BLaER1 (cell line): Measurements from ENCODE around the gene GAS2.
"Not testable (repeated sequence)": the region's sequence is repeated elsewhere in the genome, so short reads cannot be mapped to it uniquely, and the experiment has no call there.

ENCODE experiments used
- H3K27ac ChIP-seq: shearing (Covaris generic); formaldehyde crosslinking; 2 replicates; pipeline ENCODE4 v1.8.1; 2022
- H3K27me3 ChIP-seq: shearing (Covaris generic); formaldehyde crosslinking; 2 replicates; pipeline ENCODE4 v1.8.1; 2022
- H3K36me3 ChIP-seq: shearing (Covaris generic); formaldehyde crosslinking; 2 replicates; pipeline ENCODE4 v1.8.1; 2022
- H3K4me1 ChIP-seq: shearing (Covaris generic); formaldehyde crosslinking; 2 replicates; pipeline ENCODE4 v1.8.1; 2022
- H3K4me2 ChIP-seq: shearing (Covaris generic); formaldehyde crosslinking; 2 replicates; pipeline ENCODE4 v1.8.1; 2022
- H3K4me3 ChIP-seq: shearing (Covaris generic); formaldehyde crosslinking; 2 replicates; pipeline ENCODE4 v1.8.1; 2022
- H3K9ac ChIP-seq: shearing (Covaris generic); formaldehyde crosslinking; 2 replicates; pipeline ENCODE4 v1.8.1; 2022
- H3K9me3 ChIP-seq: shearing (Covaris generic); formaldehyde crosslinking; 2 replicates; pipeline ENCODE4 v1.8.1; 2022
- H4K20me1 ChIP-seq: shearing (Covaris generic); formaldehyde crosslinking; 2 replicates; pipeline ENCODE4 v1.8.1; 2022
- Cebpa-rat ChIP-seq: shearing (Covaris generic); IDR thresholded peaks from 2 replicates; pipeline ENCODE4 v1.8.1; 2022

GAS2 gene

DNA sequence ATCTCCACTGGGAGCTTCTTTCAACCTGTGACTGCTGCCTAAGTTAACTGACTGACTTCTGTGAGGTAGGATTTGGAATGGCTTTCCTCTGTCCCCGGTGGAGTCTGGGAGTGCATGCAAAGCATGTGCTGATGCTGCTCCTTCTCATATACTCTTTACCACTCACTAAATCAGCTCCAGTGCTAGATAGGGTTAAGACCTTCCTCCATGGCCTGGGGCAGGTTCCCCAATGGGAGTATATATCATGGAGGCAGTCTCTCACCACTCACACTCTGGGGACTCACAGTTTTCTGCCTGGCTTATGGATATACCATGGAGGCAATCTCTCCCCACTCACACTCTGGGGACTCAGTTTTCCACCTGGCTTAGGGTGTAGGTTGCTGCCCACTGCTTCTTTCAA is 30.7 kb upstream of the GAS2 start:
- H3K9me3 ChIP-seq, result no peaks in the 10 kb centered on the region
- H3K9ac ChIP-seq, result no peak overlapping the region
- H3K27me3 ChIP-seq, result no peaks in the 10 kb centered on the region
- H3K27ac ChIP-seq, result no peak overlapping the region
- no peak overlapping the region for H3K4me2 ChIP-seq
- no peaks in the 10 kb centered on the region for H3K36me3 ChIP-seq
- no peak for TF ChIP-seq Cebpa-rat
- H3K4me1 ChIP-seq, result peaks cover 6% of the 10 kb centered on the region; the same call in 1 of the 2 replicates
- no peaks in the 10 kb centered on the region for H4K20me1 ChIP-seq
- no peak overlapping the region for H3K4me3 ChIP-seq

DNA sequence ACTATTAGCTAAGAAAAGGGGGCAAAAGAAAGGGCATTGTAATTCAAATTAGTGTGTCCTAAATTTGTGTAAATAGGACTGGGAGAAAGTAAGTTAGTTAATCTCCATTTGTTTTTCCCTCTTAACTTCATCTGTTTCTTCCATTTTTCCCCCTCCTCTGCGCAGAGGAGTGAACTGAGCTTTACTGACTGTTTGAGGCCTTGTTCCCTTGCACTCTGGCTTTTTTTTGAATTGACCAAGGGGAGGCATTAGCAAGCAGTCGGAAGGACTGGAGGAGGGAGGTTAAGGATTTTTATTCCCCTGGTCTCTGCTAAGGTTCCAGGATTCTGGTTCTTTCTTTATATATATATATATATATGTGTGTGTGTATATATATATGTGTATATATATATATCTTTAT is 25.5 kb upstream of the GAS2 start:
- no peak for TF ChIP-seq Cebpa-rat
- no peaks in the 10 kb centered on the region for H3K9me3 ChIP-seq
- no peaks in the 10 kb centered on the region for H3K4me1 ChIP-seq
- no peak overlapping the region for H3K27ac ChIP-seq
- H4K20me1 ChIP-seq, result no peaks in the 10 kb centered on the region
- H3K4me3 ChIP-seq, result no peak overlapping the region
- H3K36me3 ChIP-seq, result no peaks in the 10 kb centered on the region
- H3K9ac ChIP-seq, result no peak overlapping the region
- no peak overlapping the region for H3K4me2 ChIP-seq
- no peaks in the 10 kb centered on the region for H3K27me3 ChIP-seq

DNA sequence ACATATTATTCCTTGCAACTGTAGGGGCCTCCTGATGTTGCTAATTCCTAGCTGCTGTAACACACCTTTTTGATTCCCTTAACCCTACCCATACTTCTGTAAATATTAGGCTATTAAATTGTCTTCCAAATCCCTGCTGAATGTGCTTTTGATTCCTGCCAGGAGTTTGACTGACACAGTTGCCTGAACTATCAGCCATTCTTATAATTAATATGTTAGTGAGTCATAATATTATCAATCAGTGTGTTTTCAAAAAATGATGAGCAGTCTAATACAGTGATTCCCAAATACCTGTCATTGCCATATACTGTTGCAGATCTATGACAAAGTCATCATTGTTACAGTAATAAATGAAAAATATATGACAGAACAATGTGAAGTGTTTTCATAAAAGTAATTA is 24.9 kb upstream of the GAS2 start:
- H3K4me1 ChIP-seq, result no peaks in the 10 kb centered on the region
- no peak overlapping the region for H3K4me2 ChIP-seq
- no peak overlapping the region for H3K27ac ChIP-seq
- H3K9me3 ChIP-seq, result no peaks in the 10 kb centered on the region
- H3K36me3 ChIP-seq, result no peaks in the 10 kb centered on the region
- H3K4me3 ChIP-seq, result no peak overlapping the region
- H3K9ac ChIP-seq, result no peak overlapping the region
- H3K27me3 ChIP-seq, result no peaks in the 10 kb centered on the region
- no peaks in the 10 kb centered on the region for H4K20me1 ChIP-seq
- TF ChIP-seq Cebpa-rat, result no peak

DNA sequence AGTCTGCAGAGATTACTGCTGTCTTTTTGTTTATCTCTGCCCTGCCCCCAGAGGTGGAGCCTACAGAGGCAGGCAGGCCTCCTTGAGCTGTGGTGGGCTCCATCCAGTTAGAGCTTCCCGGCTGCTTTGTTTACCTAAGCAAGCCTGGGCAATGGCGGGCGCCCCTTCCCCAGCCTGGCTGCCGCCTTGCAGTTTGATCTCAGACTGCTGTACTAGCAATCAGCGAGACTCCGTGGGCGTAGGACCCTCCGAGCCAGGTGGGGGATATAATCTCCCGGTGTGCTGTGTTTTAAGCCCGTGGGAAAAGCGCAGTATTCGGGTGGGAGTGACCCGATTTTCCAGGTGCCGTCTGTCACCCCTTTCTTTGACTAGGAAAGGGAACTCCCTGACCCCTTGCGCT is 14.1 kb upstream of the GAS2 start:
- not testable (repeated sequence) for H3K4me1 ChIP-seq, H4K20me1 ChIP-seq, H3K9ac ChIP-seq, H3K4me2 ChIP-seq, H3K4me3 ChIP-seq, H3K27me3 ChIP-seq, H3K9me3 ChIP-seq, H3K36me3 ChIP-seq, H3K27ac ChIP-seq

DNA sequence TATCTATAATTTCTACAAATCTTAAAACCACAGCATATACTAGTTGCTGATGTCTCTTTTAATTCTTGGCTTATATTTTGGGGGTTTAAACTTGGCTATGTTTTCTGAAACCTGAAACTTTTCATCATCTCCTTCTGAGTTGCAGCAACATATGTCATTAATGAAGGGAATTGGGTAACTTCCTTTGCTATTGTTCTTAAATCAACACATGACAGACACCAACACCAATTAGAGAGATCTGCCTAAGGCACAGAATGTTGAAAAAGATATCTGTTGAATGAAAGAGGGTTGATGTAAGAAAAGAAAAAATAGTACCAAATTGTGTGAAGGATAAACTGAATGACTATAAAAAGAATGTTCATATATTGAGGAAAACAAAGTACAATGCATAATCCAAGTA is 10.3 kb upstream of the GAS2 start:
- no peak for TF ChIP-seq Cebpa-rat
- Histone ChIP-seq H3K4me1 (0 out of 2 replicates have a peak, but pooled peaks cover 5% of the 10 kb centered on the region), H3K27ac (no peak overlapping the region), H3K27me3 (no peaks in the 10 kb centered on the region), H3K9ac (no peak overlapping the region), H3K36me3 (no peaks in the 10 kb centered on the region), H3K9me3 (no peaks in the 10 kb centered on the region), H4K20me1 (no peaks in the 10 kb centered on the region), H3K4me2 (no peak overlapping the region), H3K4me3 (no peak overlapping the region)

DNA sequence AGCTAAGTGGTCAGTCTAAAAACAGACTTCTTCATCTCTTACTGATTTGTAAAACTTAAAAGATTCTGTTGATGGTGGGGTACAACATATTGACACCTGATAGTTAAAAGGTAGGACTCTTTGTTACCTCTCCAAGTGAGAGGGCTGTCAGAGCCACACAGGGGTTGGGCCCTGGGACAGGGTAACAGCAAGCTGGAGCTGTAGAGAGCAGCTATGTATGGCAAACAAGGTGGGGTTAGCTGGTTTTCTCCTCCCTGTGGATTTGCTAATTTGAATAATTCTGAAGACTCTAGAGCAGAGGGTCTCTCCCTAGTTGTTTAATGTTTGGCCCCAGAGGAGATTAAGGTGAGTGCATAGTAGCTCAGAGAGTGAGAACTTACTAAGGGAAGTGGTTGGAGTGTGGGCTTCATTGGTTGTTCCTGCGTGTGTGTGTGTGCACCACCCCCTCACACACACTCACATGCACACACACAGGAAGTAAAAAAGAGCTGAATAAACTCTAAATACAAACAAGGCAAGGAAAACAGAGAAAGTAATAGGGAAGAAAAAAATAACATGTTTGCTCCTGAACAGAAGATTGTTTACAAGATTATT is 9.2 kb upstream of the GAS2 start:
- no peaks in the 10 kb centered on the region for H3K9me3 ChIP-seq
- H4K20me1 ChIP-seq, result no peaks in the 10 kb centered on the region
- TF ChIP-seq Cebpa-rat, result no peak
- no peaks in the 10 kb centered on the region for H3K36me3 ChIP-seq
- no peak overlapping the region for H3K27ac ChIP-seq
- H3K4me1 ChIP-seq, result 0 out of 2 replicates have a peak, but pooled peaks cover 5% of the 10 kb centered on the region
- no peak overlapping the region for H3K9ac ChIP-seq
- H3K4me3 ChIP-seq, result no peak overlapping the region
- H3K4me2 ChIP-seq, result no peak overlapping the region
- H3K27me3 ChIP-seq, result no peaks in the 10 kb centered on the region

DNA sequence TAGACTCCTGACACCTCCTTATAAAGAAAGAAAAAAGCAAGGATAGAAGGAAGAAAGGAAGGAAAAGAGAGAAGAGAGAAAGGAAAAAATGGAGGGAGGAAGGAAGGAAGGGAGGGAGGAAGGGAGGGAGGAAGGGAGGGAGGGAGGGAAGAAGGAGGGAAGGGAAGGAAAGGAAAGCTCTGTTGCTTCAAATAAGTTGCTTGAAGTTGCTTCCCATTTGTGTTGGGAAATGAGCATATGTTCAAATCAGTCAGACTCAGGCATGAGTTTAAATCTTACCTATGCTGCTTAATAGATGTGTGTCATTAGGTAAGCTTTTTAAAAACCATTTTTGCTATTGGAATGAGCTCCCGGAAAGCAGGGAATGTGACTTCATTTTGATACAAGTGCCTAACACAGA is 6.6 kb upstream of the GAS2 start:
- TF ChIP-seq Cebpa-rat, result no peak
- no peaks in the 10 kb centered on the region for H3K9me3 ChIP-seq
- no peaks in the 10 kb centered on the region for H3K27me3 ChIP-seq
- H3K27ac ChIP-seq, result no peak overlapping the region
- H3K4me3 ChIP-seq, result no peak overlapping the region
- 0 out of 2 replicates have a peak, but pooled peaks cover 5% of the 10 kb centered on the region for H3K4me1 ChIP-seq
- no peaks in the 10 kb centered on the region for H3K36me3 ChIP-seq
- no peak overlapping the region for H3K9ac ChIP-seq
- no peaks in the 10 kb centered on the region for H4K20me1 ChIP-seq
- H3K4me2 ChIP-seq, result no peak overlapping the region

DNA sequence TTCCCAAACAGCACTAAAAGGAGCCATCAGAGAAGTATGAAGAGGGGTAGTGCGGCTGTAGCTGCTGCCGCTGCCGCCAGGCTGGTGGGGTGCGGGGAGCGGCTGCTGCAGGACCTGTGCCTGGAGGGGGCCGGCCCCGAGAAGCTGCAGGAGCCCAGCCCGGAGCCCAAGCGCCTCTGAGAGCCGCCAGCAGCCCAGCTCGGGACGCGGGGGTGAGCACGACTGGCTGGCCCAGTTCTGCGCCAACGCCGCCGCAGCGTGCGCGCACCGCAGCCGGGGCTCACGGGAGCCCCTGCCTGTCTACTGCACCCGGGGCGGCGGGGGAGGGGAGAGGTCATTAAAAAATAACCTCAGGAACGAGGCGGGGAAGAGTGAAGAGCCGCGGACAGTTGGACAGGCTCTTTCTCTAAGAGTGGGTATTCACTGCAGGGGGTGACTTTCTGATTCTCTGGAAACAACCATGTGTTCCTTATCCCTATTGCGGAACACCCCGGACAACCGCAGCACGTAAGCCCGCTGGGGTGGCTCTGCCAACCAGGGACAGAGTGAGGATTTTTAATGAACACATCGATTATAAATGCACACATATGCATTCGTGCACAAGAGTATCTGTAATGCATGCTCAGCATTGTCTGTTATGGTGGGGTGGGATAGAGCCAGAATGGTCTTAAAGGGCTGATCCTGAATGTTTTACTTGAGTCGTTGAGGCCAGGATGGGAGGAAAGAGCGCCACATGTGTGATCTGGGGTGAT is 453 bp downstream of the GAS2 start:
- no peaks in the 10 kb centered on the region for H4K20me1 ChIP-seq
- H3K4me1 ChIP-seq, result peaks cover 7% of the 10 kb centered on the region; the same call in 1 of the 2 replicates
- TF ChIP-seq Cebpa-rat, result no peak
- H3K36me3 ChIP-seq, result no peaks in the 10 kb centered on the region
- H3K27me3 ChIP-seq, result no peaks in the 10 kb centered on the region
- H3K9me3 ChIP-seq, result peaks cover 5% of the 10 kb centered on the region; the same call in 1 of the 2 replicates
- no peak overlapping the region for H3K9ac ChIP-seq
- no peak overlapping the region for H3K4me3 ChIP-seq
- no peak overlapping the region for H3K4me2 ChIP-seq
- no peak overlapping the region for H3K27ac ChIP-seq

DNA sequence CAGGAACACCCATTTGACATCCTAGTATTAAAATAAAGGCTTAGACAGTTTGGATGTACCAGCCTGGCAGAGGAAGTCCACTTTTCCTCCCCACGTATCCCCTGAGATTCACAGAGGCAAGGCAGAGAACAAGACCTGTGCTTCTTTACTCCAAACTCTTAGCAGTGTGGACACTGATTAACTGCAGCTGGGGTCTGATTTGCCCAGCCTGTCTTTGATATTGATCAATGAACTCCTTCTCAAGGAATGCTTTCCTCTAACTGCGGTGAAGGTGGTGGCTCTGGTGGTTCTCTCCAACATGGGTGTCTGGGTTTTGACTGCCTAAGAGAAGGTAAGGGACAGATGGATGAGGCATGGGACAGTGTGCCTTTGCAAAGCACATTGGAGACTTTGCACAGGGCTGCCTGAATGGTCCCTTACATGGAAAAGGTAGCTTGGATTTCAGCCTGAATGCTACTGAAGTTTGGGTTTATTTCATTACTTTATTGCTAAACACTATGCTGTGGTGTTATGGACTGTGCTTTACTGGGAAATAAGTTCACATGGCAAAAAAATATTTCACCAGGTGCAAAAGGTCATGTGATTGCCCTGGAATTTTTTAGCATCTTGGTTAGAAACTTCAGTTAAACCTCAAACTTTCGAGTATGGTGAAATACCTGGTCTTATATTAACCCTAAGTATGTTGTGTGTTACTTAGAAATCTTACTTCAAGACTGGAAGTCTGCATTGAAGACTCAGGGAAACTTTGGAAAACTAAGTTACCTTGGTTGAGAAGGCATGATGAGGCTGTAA is 1.8 kb downstream of the GAS2 start:
- Histone ChIP-seq H3K4me1 (peaks cover 7% of the 10 kb centered on the region; the same call in 1 of the 2 replicates), H3K4me3 (no peak overlapping the region), H3K9ac (no peak overlapping the region), H3K9me3 (peaks cover 5% of the 10 kb centered on the region; the same call in 1 of the 2 replicates), H3K27ac (no peak overlapping the region), H3K36me3 (no peaks in the 10 kb centered on the region), H3K27me3 (no peaks in the 10 kb centered on the region), H3K4me2 (peak overlapping the region; percentile 10; the same call in 1 of the 2 replicates), H4K20me1 (no peaks in the 10 kb centered on the region)
- TF ChIP-seq Cebpa-rat, result no peak

DNA sequence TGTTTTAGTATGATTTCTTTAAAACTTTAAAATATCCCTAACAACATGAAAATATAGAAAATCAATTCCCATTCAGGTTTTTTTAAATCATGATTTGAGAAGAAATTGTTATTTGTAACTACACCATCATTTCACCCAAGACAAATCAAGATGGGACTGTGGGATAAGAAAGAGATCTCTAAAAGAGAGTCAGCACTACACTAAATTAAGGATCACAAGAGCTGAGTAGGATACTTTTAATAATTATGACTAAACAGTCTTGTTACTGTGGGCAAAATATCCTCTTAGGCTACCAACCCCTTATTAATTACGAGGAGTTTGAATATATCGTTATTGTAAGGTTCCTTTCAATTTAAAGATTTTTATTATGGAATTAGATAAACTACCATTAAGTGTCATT is 3.0 kb downstream of the GAS2 start:
- no peak overlapping the region for H3K27ac ChIP-seq
- peaks cover 7% of the 10 kb centered on the region; the same call in 1 of the 2 replicates for H3K4me1 ChIP-seq
- no peak overlapping the region for H3K4me3 ChIP-seq
- H3K27me3 ChIP-seq, result no peaks in the 10 kb centered on the region
- H3K36me3 ChIP-seq, result no peaks in the 10 kb centered on the region
- no peaks in the 10 kb centered on the region for H4K20me1 ChIP-seq
- TF ChIP-seq Cebpa-rat, result no peak
- H3K9me3 ChIP-seq, result peaks cover 5% of the 10 kb centered on the region; the same call in 1 of the 2 replicates
- no peak overlapping the region for H3K4me2 ChIP-seq
- H3K9ac ChIP-seq, result no peak overlapping the region
